NCI-H146 (cell line): ENCODE results near the gene AMZ2.

Experiments used
- DNase-seq: peaks from one replicate; lab custom pipeline; 2025; lab: John Stamatoyannopoulos, UW

AMZ2 gene

DNA sequence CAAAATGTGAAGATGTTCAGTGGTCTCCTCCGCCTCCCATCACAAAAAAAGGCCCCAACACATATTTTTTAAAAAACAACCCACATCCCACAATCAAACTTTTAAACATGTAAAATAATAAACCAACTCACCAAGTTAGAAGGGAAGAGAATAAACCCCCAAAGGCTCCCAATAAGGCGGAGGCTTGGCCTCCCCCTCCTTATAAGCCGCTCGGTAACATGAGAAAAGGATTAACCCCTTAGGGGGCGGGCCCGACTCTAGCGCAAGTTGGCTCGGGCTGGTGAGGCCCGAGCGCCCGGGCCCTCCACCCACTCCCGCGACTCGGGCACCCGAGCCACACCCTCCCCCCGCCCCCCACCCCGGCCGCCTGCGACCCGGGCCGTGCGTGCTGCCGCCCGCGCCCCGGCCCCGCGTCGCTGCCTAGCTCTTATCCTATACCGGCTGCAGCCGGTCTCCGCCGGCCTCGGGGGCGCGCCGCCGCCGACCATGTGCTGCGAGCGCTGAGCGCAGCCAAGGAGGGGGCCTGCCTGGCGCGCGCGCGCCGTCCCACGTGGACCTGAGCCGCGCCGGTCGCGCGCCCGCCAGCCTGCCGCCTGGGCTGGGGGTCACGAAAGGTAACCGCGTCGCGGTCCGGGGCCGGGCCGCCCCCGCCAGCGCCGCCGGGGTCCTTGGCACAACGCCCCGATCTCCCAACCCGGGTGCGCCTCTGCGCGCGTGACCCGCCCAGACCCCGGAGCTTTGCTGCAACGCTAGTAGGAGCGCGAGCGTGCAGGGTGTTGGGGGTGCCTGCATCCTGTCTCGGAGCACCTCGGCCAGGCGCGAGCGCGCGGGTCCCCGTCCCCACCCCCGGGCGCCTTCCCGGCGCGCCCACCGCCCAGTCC lies 43.4 kb downstream of the AMZ2 start, which contains the start of the genes ARSG and SLC16A6:
ARSG (plus strand) TSS at position 541 of the 881 bp plus-strand sequence. CDS start 15,999 bp downstream, outside the sequence.
SLC16A6 (minus strand) TSS at position 173 of the 881 bp plus-strand sequence. CDS start 12,807 bp downstream, outside the sequence.
- DNase-seq, result peak; percentile 84

DNA sequence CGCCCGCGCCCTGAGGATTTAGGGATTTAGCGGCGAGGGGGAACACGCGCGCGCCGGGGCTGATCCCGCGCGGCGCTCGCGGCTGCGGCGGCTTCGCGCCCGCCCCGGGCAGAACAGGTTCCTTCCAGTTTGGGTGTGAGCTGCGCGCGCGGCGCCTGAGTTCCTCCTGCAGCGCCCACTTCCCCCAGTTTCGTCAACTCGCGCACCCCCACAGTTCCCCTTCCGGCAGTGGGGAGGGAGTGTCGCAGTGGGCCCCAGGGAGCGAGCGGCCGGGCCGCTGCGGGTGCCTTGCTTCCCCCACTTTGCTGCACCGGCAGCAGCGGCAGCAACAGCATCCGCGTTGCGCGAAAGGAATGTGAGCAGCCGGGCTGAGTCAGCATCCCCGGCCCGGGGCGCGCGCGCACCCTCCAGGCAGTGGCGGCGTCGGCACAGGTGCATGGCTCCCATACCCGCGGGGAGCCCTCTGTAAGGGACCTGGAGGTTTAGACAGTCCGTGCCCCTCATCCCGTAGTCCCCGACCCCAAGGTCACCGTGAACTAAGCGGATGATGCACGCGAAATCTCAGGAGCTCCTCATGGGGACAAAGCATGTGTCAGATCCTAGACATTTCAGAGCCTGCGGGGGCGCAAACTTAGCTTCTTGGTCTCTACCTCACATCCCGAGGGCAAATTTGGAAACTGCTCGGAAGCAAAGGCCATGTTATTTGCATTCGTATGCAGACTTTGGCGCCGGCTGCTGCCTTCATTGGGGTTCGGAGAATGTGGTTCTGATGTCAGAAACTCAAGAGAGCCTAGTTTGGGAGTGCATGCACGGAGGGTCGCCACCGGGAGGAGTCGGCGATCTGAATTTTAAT lies 44.2 kb downstream of the AMZ2 start:
- DNase-seq, result peak; percentile 74

DNA sequence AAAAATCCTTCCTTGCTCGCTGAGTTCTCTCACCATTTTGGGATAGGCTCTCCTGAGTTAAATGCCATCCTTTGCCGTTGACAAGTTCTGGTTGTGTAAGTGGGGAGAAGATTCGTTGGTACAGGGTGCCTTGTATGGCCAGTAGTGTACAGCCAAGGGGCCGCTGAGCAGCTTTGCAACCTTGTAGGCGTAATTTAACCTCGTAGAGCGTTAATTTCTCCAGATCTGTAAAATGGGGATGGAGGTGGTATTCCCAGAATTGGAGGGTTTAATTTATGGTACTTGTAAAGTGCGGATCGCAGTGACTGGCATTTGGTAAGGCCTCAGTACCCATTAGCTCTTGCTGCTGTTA lies 44.8 kb downstream of the AMZ2 start:
- no peak for DNase-seq

GRCh38 chr17:68293490-68294195 lies 45.8 kb downstream of the AMZ2 start:
- DNase-seq, result no peak

GRCh38 chr17:68294196-68294555 lies 46.3 kb downstream of the AMZ2 start:
- no peak for DNase-seq

GRCh38 chr17:68294617-68295016 lies 46.8 kb downstream of the AMZ2 start:
- DNase-seq, result no peak

DNA sequence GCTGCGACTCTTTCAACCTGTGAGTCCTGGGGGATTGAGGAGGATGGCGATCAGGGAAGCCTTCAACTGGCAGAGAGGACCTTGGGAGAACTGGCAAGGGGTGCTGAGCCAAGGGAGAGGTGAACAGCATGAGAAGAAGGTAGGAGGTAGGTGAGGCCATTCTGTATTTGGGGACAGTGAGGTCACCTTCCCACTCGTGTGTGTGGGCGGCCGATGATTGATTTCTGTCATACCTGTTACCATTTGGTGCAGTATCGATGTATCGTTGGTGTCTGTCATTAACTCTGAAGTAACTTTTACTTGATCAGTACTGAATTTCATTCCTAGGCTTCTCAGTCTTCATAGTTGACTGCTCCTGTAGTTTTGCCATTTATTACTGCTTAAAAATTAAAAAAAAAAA lies 47.2 kb downstream of the AMZ2 start:
- DNase-seq, result no peak

DNA sequence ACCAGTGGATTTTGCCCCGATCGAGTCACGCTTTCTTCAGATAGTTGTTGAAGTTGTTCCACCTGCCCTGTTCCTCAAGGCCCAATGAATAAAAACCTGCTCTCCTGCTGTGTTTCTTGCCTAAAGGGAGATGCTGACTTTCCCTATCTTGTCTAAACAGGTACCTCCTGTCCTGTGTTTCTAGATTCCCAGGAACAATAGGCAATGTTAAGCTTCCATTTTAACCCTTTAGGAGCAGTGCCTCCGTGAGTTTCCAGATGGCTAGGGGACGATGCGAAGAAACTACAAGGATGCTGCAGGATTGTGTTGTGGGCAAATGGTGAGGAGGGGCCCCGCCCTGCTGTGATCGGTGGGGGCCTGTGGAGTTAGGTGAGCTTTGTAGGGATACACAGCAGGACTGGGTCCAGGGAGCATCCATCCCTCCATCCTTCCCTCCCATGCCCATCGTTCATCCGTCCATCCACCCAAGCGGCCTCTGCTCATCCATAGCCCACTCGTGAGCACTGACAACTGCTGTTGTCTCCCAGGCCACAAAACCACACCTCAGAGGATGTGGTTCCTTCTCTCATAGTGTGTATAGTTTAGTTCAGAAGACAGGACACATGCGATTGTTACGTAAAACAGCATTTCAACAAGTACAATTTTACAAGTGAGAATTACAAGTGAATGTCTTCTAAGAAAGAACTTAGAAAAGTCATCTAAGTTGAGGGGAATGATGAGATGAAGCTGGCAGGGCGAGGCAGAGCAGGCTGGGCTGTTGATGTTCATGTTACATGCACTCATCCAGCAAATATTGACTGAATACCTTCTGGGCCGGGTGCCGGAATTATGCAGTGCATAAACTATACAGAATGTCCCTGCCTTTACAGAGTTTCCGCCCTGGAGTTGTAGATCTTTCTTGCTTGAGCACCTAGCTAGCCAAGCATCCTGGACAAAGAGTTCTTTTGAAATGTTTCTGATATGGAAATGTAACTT lies 48.7 kb downstream of the AMZ2 start:
- DNase-seq, result peak; percentile 15

GRCh38 chr17:68297195-68297594 lies 49.4 kb downstream of the AMZ2 start:
- no peak for DNase-seq

DNA sequence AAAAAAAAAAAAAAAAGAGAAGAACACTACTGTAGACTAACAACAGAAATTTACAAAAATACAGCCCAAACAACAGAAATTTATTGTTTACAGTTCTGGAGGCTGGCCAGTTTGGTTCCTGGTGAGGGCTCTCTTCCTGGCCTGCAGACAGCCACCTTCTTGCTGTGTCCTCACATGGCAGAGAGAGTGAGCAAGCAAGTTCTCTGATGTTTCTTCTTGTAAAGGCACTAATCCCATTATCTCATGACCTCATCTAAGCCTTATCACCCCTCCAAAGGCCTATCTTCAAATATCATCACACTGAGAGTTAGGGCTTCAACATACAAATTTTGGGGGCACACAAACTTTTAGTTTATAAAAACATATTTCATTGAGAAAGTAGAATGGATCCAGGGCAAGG lies 50.8 kb downstream of the AMZ2 start:
- DNase-seq, result no peak

DNA sequence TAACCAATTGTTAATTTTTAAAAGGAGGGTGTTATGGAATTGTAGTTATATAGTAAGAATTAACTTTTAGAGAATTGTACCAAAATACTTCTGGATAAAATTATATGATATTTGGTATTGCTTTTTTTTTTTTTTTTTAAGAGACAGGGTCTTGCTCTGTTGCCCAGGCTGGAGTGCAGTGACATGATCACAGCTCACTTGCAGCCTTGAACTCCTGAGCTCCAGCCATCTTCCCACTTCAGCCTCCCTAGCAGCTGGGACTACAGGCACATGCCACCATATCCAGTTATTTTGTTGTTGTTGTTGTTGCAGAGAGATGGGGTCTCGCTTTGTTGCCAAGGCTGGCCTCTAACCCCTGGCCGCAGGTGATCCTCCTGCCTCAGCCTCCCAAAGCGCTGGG lies 52.0 kb downstream of the AMZ2 start:
- DNase-seq, result no peak

DNA sequence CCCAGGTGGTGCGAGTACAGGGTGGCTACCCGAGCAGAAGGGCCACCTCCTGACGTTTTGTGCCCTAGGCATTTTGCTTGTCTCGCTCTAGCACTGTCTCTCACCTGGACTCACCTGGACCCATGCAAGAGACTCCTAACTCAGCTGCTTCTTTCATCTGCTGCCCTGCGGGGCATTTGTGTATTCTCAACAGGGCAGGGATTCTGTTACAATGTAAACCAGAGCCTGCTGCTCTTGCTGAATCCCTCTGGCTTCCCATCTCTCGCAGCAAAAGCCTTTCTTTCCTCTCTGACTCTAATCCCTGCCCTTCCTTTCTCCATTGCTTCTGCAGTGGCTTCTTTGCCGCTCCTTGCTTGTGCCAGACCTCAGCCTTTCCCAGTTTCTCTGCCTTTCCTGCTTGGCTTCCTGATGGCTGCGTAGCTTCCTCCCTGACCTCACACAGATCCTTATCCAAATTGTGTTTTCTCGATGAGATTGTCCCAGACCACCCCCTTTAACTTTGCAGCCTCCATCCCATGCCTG lies 53.7 kb downstream of the AMZ2 start:
- DNase-seq, result peak; percentile 99

GRCh38 chr17:68302066-68302564 lies 54.3 kb downstream of the AMZ2 start:
- DNase-seq, result peak; percentile 93

GRCh38 chr17:68302666-68303065 lies 54.8 kb downstream of the AMZ2 start:
- DNase-seq, result peak; percentile 40

DNA sequence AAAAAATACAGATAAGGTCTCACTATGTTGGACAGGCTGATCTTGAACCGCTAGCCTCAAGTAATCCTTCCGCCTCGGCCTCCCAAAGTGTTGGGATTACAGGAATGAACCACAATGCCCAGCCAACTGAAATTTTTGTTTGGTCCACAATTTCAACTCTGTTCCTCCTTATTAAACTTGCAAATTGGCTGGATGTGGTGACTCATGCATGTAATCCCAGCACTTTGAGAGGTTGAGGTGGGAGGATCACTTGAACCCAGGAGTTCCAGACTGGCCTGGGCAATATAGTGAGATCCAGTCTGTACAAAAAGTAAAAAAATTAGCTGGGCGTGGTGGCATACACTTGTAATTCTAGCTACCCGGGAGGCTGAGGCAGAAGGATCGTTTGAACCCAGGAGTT lies 56.9 kb downstream of the AMZ2 start:
- no peak for DNase-seq

- DNase-seq, result no peak
Observed at GRCh38 chr17:68305142-68305541, 57.3 kb downstream of the AMZ2 start.
